ENCODE data around the gene CD300LB.

The CD300LB gene

GRCh38 chr17:74549343-74549742 lies 18.1 kb upstream of the CD300LB start:
- ATAC-seq (no peak), DNase-seq (no peak)

GRCh38 chr17:74547736-74548135 lies 16.5 kb upstream of the CD300LB start:
- DNase-seq, result no peak
- no peak for ATAC-seq

GRCh38 chr17:74547264-74547663 lies 16.0 kb upstream of the CD300LB start:
- ATAC-seq, result no peak

GRCh38 chr17:74546586-74546985 lies 15.3 kb upstream of the CD300LB start:
- ATAC-seq, result no peak
- DNase-seq, result no peak

More at GRCh38 chr17:74547264-74547663, 16.0 kb upstream of the CD300LB start:
- no peak for DNase-seq

- no peak for DNase-seq
- no peak for ATAC-seq
Observed at GRCh38 chr17:74545843-74546230, 14.6 kb upstream of the CD300LB start, which contains the start of gene CD300C. CD300C (minus strand) TSS chr17:74546115; CDS start chr17:74545782, 333 bp downstream.

GRCh38 chr17:74544991-74545842 lies 13.9 kb upstream of the CD300LB start:
- ATAC-seq, result no peak
- no peak for DNase-seq

- DNase-seq (no peak), ATAC-seq (no peak)
Observed at GRCh38 chr17:74543891-74544760, 12.9 kb upstream of the CD300LB start.

GRCh38 chr17:74543406-74543805 lies 12.1 kb upstream of the CD300LB start:
- DNase-seq, result no peak
- no peak for ATAC-seq

GRCh38 chr17:74542727-74543383 lies 11.6 kb upstream of the CD300LB start:
- no peak for ATAC-seq

GRCh38 chr17:74542166-74542565 lies 10.9 kb upstream of the CD300LB start:
- DNase-seq, result no peak

More at GRCh38 chr17:74542727-74543383, 11.6 kb upstream of the CD300LB start:
- DNase-seq, result no peak

GRCh38 chr17:74541176-74542111 lies 10.2 kb upstream of the CD300LB start:
- ATAC-seq, result no peak
- DNase-seq, result no peak

More at GRCh38 chr17:74542166-74542565, 10.9 kb upstream of the CD300LB start:
- no peak for ATAC-seq

GRCh38 chr17:74539281-74539820 lies 8.1 kb upstream of the CD300LB start:
- ATAC-seq (no peak), DNase-seq (no peak)

- ATAC-seq (no peak), DNase-seq (no peak)
Observed at GRCh38 chr17:74536890-74537289, 5.6 kb upstream of the CD300LB start.

- DNase-seq, result peak; percentile 31
- ATAC-seq, result peak; percentile 32
Observed at GRCh38 chr17:74532115-74532514, 840 bp upstream of the CD300LB start.

- DNase-seq (no peak), ATAC-seq (no peak)
Observed at GRCh38 chr17:74530831-74531150, 484 bp downstream of the CD300LB start.

GRCh38 chr17:74529243-74529642 lies 2.0 kb downstream of the CD300LB start:
- DNase-seq (no peak), ATAC-seq (no peak)

GRCh38 chr17:74528491-74529199 lies 2.6 kb downstream of the CD300LB start:
- DNase-seq (peak; percentile 3), ATAC-seq (peak; percentile 54)

- no peak for DNase-seq
Observed at GRCh38 chr17:74527756-74528155, 3.5 kb downstream of the CD300LB start.

GRCh38 chr17:74527081-74527480 lies 4.2 kb downstream of the CD300LB start:
- ATAC-seq (no peak), DNase-seq (no peak)

More at GRCh38 chr17:74527756-74528155, 3.5 kb downstream of the CD300LB start:
- no peak for ATAC-seq

- DNase-seq (no peak), ATAC-seq (no peak)
Observed at GRCh38 chr17:74526681-74527080, 4.6 kb downstream of the CD300LB start.

All from stimulated activated naive CD8-positive, alpha-beta T cell treated with anti-CD3 and anti-CD28 coated beads, Interleukin-15, Interleukin-2, amounts not matched to agents 100 U/mL and 50 U/mL, for 24 hours (primary cell).